Mucosa of rectum (tissue), 2 donors: ENCODE results near the gene TTLL13.
A peak's percentile ranks its signal among the peaks of the same experiment; 100 is the strongest.
"Not testable (repeated sequence)": the region's sequence is repeated elsewhere in the genome, so short reads cannot be mapped to it uniquely, and the experiment has no call there.

Experiments used
- H3K27ac ChIP-seq, 2 donors: one replicate each; pipeline ENCODE4 v1.7.0; 2013; ENCODE audit warnings: inconsistent platforms in 2 of 2, low read depth in 2 of 2, low read length in 2 of 2
- H3K27me3 ChIP-seq, 2 donors: one replicate each; pipeline ENCODE4 v1.7.0; 2013; ENCODE audit warnings: low read length in 2 of 2; ENCODE audit not compliant: control insufficient read depth in 2 of 2, insufficient read depth in 2 of 2
- H3K36me3 ChIP-seq, 2 donors: one replicate each; pipeline ENCODE4 v1.7.0; 2013; ENCODE audit warnings: low read length in 2 of 2; ENCODE audit not compliant: control insufficient read depth in 2 of 2, insufficient read depth in 2 of 2
- H3K4me1 ChIP-seq, 2 donors: one replicate each; pipeline ENCODE4 v1.7.0; 2013; ENCODE audit warnings: low read length in 2 of 2, mild to moderate bottlenecking in 1 of 2; ENCODE audit not compliant: control insufficient read depth in 2 of 2, insufficient read depth in 2 of 2
- H3K4me3 ChIP-seq, 2 donors: one replicate each; pipeline ENCODE4 v1.7.0; 2013; ENCODE audit warnings: low read length in 2 of 2
- H3K9ac ChIP-seq, 2 donors: one replicate each; pipeline ENCODE4 v1.7.0; 2013; ENCODE audit warnings: low read length in 2 of 2, low read depth in 1 of 2, mild to moderate bottlenecking in 1 of 2
- H3K9me3 ChIP-seq, 2 donors: one replicate each; pipeline ENCODE4 v1.7.0; 2013; ENCODE audit warnings: low read length in 2 of 2; ENCODE audit not compliant: control insufficient read depth in 2 of 2
- donor health status: healthy.
- donor health status: Normal muscosa, but diverticular disease.

Gene TTLL13

DNA sequence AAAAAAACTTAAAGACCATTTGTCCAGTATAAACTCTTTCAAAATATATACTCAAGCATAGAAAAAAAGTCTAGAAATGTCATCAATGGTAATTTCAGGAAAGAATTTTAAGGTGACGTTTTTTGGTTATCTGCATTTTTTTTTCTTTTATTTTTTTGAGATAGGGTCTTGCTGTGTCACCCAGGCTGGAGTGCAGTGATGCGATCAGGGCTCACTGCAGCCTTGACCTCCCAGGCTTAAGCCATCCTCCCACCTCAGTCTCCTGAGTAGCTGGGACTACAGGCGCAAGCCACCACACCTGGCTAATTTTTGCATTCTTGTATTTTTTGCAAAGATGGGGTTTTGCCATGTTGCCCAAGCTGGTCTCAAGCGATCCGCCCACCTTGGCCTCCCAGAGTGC lies 31.4 kb downstream of the TTLL13 start:
- not testable (repeated sequence) for H3K36me3 ChIP-seq

DNA sequence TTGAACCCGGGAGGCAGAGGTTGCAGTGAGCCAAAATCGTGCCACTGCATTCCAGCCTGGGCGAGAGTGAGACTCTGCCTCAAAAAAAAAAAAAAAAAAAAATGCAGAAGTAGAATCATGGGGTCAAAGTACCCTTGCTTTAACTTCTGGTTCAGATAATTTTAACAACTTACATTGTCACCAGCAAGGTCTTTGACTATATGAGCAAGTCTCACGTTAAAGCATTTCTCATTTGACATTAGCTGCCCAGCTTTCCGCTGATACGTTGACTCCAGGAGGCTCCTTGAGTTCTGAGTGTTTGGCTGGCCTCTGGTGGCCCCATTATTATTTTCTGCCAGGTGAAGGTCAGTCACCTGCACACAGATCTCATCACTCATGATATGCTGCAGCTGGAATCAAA lies 32.3 kb downstream of the TTLL13 start:
- H3K27me3 ChIP-seq, H3K4me3 ChIP-seq, H3K27ac ChIP-seq, H3K4me1 ChIP-seq, H3K9me3 ChIP-seq, H3K9ac ChIP-seq, H3K36me3 ChIP-seq: not testable (repeated sequence)

More for the DNA sequence above, 31.4 kb downstream of the TTLL13 start:
- H3K4me3 ChIP-seq, H3K9ac ChIP-seq, H3K4me1 ChIP-seq, H3K27me3 ChIP-seq, H3K9me3 ChIP-seq, H3K27ac ChIP-seq: not testable (repeated sequence)

DNA sequence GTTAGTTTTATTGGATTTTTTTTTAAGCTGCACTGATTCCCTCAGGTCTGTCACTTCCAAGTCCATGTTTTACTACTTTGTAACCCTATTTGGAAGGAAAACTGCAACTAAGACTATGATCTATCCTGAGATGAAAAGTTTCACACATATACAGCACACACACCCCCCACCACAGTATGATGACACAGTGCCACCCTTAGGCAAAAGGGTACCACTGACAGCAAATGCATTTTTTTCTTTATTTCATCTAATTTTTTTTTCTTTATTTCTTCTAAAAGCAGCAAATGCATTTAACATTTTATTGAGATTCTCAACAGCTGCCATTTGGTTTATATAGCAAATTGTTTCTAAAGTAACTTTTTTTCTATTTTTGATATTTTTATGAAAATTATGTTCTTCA lies 37.3 kb downstream of the TTLL13 start:
- no peaks in the 10 kb centered on the region for H3K27me3 ChIP-seq
- no peak overlapping the region for H3K9ac ChIP-seq
- no peaks in the 10 kb centered on the region for H3K9me3 ChIP-seq
- no peaks in the 10 kb centered on the region for H3K36me3 ChIP-seq
- H3K27ac ChIP-seq: no peak overlapping the region
- H3K4me1 ChIP-seq: peaks cover 0 to 3% of the 10 kb centered on the region in 2 donors
- no peak overlapping the region for H3K4me3 ChIP-seq

DNA sequence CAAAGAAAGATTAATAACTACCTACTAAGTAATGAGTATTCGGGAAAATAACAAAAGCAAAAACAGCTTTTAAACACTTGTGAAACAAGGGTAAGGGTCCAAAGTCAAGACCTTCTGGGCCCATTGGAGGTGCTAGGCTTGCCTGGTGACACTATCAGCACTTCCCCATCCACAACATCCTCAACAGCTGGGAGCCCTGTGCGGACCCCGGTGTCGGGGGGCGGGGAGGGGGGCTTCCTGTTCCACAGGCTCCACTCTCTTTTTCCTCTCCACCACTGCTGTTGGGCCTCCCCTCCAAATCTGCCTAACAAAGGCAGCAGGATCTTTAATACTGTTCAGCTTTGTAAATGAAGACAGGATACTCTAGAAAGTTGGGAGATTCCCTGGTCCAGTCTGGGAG lies 37.7 kb downstream of the TTLL13 start:
- no peak overlapping the region for H3K4me3 ChIP-seq
- no peaks in the 10 kb centered on the region for H3K27me3 ChIP-seq
- H3K4me1 ChIP-seq: peaks cover 0 to 3% of the 10 kb centered on the region in 2 donors
- H3K27ac ChIP-seq: no peak overlapping the region
- H3K9ac ChIP-seq: no peak overlapping the region
- no peaks in the 10 kb centered on the region for H3K9me3 ChIP-seq
- H3K36me3 ChIP-seq: no peaks in the 10 kb centered on the region

DNA sequence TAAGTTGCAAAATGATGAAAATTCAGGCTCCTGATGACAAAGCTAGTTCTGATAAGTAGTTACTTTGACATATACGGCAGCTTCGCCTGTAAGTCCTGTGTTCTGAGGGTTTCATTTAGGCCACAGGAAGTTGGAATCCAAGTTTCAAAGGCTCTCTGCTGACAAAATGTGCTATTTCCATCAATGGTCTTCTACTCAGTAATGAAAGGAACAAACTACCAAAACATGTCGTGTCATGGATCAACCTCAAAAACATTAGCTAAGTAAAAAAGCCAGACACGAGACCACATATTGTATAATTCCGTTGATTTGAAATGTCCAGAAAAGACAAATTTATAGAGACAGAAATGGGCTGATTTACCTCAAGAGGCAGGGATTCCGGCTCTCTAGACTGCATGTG lies 38.6 kb downstream of the TTLL13 start:
- Histone ChIP-seq H3K9me3 (no peaks in the 10 kb centered on the region), H3K9ac (no peak overlapping the region), H3K27me3 (no peaks in the 10 kb centered on the region), H3K27ac (no peak overlapping the region), H3K36me3 (no peaks in the 10 kb centered on the region), H3K4me3 (no peak overlapping the region), H3K4me1 (peaks cover 0 to 3% of the 10 kb centered on the region in 2 donors)

DNA sequence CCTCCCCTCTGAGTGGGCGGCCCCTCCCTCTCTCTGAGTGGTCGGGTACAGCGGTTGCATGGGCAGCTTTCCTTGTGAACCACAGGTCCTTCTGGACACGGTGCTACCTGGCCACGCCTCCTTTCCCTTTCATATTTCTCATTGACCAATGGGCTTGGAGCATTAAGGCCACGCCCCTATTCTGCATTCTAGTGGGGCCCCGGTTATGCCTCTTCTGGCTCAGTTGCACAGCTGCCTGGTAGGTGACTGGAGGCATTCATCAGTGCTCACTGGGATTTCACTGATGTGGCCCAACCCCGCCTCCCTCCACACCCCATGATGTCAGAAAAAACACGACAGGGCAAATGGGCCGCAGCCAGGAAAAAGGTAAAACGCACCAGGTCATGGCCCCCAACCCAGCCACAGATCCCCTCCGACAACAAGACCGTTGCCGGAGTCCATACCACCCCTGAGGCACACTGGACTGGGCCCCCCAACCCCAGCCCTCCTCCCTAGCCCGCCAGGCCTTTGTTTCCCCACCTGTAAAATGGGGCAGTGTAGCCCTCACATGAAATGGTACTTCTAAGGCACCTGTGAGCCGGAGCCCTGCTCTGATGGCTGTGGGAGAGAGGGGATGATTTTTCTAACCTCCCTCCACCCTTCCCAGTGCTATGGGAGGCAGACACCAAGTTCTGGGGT lies 42.5 kb downstream of the TTLL13 start:
- no peak overlapping the region for H3K27ac ChIP-seq
- no peaks in the 10 kb centered on the region for H3K9me3 ChIP-seq
- H3K4me3 ChIP-seq: no peak overlapping the region
- H3K27me3 ChIP-seq: no peaks in the 10 kb centered on the region
- peaks cover 0 to 6% of the 10 kb centered on the region in 2 donors for H3K4me1 ChIP-seq
- no peaks in the 10 kb centered on the region for H3K36me3 ChIP-seq
- H3K9ac ChIP-seq: no peak overlapping the region

DNA sequence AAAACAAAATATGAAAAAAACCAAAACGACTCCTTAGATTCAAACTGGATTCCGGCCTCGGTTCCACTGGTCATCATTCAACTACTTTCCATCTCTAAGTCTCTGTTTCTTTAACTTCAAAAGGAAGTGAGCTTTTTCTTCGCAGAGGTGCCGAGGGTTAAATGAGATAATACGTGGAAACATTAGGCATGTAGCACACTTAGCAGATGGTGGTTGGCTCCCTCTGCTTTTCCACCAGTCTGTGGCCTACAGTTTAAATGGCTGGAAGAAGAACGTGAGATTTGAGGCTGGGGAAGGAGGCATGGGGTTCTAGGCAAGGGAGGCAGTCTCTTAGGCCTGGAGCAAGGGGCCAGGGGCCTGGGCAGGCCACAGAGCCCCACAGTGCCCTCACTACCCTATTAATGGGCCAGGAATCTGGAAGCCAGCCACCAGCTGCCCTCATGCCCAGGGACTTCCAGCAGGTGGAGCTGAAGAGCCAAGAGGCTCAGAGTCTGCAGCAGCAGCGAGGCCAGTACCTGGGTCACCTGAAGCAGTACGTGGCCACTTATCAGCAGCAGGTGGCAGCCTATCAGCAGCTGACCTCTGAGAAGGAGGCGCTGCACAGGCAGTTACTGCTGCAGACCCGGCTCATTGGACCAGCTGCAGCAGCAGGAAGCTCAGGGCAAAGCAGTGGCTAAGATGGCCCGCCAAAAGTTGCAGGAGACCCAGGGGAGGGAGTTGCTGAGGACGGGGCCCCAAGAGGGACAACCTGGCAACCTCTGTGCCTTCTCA lies 43.9 kb downstream of the TTLL13 start:
- H3K36me3 ChIP-seq, H3K27ac ChIP-seq, H3K4me1 ChIP-seq, H3K27me3 ChIP-seq, H3K9me3 ChIP-seq: not testable (repeated sequence)
- Histone ChIP-seq H3K4me3 (peak overlapping the region in 1 of 2 donors; percentile 38), H3K9ac (peak overlapping the region in 1 of 2 donors; percentile 43)

DNA sequence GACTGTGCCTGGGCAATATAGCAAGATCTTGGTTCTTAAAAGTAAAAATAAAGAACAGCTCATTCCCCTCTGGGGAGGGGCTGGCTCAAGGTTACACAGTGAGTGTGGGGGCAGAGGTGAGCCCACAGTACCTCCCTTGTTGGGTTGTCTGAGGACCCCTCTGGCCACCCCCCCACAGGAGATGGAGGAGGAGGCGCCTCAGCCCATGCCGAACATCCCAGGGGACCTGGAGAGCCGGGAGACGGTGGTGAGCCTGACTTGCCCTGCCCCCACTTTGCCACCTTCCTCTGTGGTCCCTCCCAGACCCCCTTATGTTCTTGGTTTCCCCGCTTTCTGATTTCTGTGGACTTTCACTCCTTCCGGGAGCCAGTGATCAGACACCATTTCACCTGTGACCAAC lies 44.8 kb downstream of the TTLL13 start:
- Histone ChIP-seq H3K27ac (no peak overlapping the region), H3K27me3 (no peaks in the 10 kb centered on the region), H3K4me3 (no peak overlapping the region), H3K4me1 (peaks cover 0 to 6% of the 10 kb centered on the region in 2 donors), H3K9ac (no peak overlapping the region), H3K36me3 (no peaks in the 10 kb centered on the region), H3K9me3 (no peaks in the 10 kb centered on the region)

DNA sequence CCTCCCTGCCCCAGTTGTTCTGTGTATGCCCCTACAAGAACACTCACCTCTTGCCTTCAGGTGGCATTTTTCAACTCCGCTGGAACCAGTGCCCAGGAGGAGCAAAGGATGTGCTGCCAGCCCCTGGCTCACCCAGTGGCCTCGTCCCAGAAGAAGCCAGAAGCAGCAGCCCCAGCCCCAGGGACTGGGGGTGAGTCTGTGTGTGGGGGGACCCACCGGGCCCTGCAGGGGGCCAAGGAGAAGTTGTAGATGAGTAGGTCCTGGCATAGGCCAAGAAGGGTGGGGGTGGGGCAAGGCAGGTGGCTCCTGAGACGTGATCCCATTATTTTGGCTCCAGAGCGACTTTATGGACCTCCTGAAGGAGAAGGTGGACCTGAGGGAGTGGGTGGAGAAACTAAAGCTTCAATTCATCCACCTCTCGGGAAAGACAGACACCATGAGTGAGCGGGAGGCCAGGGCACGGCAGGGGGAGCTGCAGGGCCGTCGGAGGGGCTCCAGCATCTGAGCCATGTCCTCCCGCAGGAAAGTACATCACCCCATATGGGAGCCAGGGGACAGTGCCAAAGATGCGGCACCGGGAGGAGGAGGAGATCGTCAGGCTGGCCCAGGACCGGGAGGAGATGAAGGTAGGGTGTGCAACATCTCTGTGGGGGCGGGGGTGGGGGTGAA lies 45.4 kb downstream of the TTLL13 start:
- H3K27me3 ChIP-seq: no peaks in the 10 kb centered on the region
- H3K36me3 ChIP-seq: no peaks in the 10 kb centered on the region
- H3K9ac ChIP-seq: no peak overlapping the region
- no peak overlapping the region for H3K27ac ChIP-seq
- H3K9me3 ChIP-seq: no peaks in the 10 kb centered on the region
- no peak overlapping the region for H3K4me3 ChIP-seq
- peaks cover 0 to 6% of the 10 kb centered on the region in 2 donors for H3K4me1 ChIP-seq

DNA sequence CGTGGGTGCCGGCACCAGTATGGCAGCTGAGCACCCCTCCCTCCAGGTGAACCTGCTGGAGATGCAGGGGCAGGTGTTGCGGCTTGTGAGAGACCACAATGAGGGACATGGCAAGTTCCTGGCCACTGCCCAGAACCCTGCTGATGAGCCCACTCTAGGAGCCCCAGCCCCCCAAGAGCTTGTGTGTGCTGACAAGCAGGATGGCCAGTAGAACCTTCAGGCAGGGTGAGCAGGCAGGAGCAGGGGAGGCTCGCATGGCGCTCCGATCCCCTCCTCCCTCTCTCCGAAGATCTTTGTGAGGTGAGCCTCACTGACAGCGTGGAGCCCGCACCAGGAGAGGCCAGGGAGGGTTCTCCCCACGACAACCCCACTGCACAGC lies 45.9 kb downstream of the TTLL13 start:
- Histone ChIP-seq H3K27me3 (no peaks in the 10 kb centered on the region), H3K4me1 (peaks cover 0 to 6% of the 10 kb centered on the region in 2 donors), H3K27ac (no peak overlapping the region), H3K4me3 (no peak overlapping the region), H3K9ac (no peak overlapping the region), H3K36me3 (no peaks in the 10 kb centered on the region), H3K9me3 (no peaks in the 10 kb centered on the region)
